HG02763 (cell line): ENCODE data around the gene MALT1.

Experiments
- ATAC-seq: cut with Tn5 transposase; IDR thresholded peaks from one replicate; pipeline ENCODE4 v1.9.1; 2021; ENCODE audit warnings: mild to moderate bottlenecking, moderate library complexity; ENCODE audit not compliant: unreplicated experiment

Gene MALT1

DNA sequence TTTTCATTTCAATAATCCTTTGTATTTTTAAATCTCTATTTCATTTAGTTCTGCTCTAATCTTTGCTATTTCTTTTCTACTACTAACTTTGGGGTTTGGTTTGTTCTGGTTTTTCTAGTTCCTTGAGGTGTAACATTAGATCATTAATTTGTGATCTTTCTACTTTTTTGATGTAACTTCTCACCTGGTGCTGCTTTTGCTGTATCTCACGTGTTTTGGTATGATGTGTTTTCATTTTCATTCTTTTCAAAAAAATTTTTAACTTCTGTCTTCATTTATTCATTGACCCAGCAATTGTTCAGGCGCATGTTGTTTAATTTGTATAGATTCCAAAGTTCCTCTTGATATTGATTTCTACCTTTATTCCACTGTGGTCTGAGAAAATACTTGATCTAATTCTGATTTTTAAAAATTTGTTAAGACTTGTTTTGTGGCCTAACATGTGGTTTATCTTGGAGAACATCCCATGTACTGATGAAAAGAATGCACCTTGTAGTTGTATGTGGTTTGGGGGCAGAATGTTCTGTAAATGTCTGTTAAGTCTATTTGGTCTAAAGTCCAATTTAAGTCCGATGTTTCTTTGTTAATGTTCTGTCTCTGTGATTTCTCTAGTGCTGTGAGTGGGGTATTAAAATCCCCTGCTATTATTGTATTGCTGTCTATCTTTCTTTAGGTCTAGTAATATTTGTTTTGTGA lies 17.3 kb upstream of the MALT1 start:
- no peak for ATAC-seq

GRCh38 chr18:58654896-58655614 lies 16.2 kb upstream of the MALT1 start:
- ATAC-seq: no peak

GRCh38 chr18:58657081-58657480 lies 14.2 kb upstream of the MALT1 start:
- ATAC-seq: no peak

GRCh38 chr18:58657494-58657893 lies 13.8 kb upstream of the MALT1 start:
- no peak for ATAC-seq

DNA sequence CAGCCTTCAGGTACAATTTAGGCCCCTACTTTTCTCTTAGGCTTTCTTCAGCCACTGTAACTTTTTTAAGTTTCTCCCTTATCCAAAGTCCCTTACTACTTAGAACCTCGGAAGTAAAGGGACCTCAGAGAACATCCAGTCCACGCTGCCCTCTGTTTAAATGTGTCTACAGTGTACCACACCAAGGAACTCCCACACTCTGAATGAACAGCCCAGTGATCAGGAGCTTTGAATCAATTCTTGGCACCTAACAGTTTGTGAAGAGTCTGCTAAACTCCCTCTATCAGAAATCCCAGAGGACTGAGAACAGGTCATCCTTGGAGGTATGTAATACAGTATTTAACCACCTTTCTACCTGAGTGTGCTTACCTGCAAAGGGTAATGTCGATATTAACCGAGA lies 11.6 kb upstream of the MALT1 start:
- ATAC-seq: no peak

DNA sequence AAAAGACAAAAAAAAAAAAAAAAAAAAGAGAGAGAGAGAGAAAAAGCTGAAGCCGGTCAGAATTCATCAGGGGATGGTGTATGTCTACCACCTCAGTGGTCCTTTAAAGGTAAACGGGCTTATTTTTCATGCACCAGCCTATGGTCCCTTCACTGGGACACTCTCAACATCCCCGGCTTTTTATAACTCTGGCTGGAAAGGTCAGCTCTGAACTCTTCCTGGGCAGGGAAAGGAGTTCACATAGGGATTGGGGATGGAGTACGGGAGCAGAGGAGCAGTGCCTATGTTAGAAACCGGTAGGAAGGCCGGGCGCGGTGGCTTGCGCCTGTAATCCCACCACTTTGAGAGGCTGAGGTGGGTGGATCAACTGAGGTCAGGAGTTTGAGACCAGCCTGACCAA lies 10.3 kb upstream of the MALT1 start:
- ATAC-seq: no peak

DNA sequence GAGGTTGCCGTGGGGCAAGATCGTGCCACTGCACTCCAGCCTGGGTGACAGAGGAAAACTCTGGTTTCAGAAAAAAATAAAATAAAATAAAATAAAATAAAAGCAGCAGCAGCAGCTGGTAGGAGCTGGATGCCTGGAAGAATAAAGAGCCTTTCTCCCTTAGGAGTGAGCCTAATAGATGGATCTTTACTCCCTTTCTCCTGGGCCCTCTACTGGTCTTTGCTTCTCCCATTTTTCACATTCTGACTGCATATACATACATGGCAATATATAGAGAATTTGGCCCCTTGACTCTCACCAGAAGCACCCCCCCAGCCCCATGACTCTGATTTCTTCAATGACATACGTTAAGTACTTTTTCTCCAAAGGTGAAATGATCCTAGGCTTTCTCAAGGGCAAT lies 9.8 kb upstream of the MALT1 start:
- no peak for ATAC-seq

GRCh38 chr18:58662118-58662517 lies 9.1 kb upstream of the MALT1 start:
- ATAC-seq: no peak

GRCh38 chr18:58666176-58666575 lies 5.1 kb upstream of the MALT1 start:
- no peak for ATAC-seq

- ATAC-seq: no peak
These were observed 3.1 kb upstream of the MALT1 start for GRCh38 chr18:58668211-58668610.

DNA sequence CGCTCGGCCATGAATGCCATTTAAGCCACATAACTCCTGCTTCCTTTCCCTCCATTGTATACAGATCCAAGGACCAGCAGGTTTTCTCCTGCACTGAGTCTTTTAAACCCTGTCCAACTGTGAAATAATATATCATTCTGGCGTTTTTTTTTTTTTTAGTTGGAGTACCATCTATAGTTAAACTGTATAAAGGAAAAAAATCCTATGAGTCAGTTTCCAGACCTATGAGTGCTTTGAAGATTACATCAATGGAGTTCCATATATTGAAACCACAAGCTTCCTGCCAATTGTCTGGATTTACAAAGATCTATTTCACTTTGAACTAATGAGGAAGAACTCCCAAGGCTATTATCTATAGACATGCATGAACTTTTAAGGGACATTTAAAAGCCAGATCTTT lies 2.4 kb upstream of the MALT1 start:
- ATAC-seq: no peak

DNA sequence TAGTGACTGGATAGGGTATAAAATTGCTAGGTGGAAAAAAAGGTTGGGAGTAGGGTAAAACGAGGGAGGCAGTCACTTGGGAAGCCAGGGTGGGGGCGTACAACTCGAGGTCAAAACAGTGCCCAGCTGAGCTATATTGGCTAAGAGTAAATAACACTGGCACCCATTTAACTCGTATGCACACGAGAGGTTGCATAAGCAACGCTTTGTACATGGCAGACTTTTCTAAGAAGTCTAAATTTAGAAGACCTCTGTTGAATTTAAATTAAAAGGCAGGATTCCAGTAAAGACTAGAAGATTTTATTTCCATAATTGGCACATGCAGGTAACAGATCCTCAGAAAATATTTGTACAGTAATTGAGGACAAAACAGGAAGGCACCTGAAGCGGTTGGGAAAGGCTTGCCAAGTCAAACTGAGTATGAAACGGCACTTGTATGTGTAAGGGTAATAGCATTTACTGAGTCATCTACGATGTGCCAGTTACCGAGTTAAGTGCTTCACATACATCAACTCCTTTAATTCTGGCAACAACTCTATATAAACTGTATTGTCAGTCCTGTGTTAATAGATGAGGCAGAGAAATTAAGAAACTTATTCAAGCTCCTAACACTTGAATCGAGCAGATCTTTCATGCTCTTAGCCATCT lies 1.4 kb upstream of the MALT1 start:
- no peak for ATAC-seq

DNA sequence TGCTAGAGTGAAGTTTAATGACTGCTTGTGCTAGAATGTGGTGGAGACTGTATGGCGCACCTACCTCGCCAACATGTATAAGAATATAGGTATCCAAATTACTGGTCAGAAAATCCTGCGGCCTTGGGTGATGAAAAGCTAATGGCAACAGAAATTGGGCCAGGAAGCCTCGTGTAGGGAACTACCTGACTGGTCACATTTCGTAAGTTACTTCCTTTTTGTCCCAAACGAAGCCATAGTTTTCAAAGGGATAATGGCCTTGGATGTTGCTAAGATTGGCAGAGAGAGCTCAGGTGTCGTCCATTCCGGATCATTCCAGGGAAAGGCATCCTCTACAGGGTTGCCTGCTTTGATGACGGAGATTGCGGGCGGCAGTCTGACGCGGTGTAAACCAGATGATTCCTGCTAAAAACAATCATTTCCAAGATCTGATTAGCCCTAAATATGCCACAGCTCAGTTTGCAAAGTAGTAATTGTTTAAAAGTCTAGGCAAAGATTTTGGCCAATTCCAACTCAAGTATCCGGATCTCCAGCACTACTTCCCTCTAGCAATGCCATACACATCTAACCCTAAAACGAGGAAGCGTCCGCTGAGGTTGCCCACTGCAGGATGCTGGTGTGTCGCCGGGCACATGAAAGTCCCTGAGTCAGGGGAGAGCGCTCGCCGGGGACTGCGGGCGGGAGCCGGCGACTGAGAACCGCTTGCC lies 708 bp upstream of the MALT1 start:
- no peak for ATAC-seq

DNA sequence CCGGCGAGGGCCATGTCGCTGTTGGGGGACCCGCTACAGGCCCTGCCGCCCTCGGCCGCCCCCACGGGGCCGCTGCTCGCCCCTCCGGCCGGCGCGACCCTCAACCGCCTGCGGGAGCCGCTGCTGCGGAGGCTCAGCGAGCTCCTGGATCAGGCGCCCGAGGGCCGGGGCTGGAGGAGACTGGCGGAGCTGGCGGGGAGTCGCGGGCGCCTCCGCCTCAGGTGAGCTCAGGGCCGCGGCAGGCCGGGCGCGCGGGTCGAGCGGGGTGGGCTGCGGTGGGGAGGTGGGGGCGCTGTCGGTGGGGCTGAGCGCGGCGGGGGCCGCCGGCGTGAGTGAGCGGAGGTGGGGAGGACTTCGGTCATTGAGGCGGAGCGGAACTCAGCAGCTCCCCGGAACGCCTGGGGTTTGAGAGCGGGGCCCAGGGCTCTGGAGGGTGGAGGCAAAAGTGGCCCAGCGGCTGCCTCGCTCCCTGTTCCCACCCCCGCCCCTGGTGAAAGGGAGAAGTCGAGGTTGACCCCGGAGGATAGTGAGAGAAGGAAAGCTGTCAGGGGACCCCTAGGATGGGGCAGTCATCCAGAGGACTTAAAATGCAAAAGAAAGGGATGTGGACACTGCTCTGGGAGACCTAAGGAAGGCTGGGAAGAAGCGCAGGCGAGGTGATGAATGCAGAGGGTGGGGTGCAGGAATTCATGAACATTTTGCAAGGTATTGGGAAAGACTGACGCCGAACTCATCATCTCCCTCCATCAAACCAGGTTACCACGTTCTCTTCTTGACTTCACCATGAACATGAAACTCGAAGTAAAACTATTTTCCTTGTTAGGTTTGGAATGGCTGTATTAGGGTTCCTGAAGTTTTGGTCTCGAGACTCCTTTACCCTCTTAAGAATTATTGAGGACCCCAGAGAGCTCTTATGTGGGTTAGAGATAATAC lies 633 bp downstream of the MALT1 start:
- peak; percentile 30 for ATAC-seq

DNA sequence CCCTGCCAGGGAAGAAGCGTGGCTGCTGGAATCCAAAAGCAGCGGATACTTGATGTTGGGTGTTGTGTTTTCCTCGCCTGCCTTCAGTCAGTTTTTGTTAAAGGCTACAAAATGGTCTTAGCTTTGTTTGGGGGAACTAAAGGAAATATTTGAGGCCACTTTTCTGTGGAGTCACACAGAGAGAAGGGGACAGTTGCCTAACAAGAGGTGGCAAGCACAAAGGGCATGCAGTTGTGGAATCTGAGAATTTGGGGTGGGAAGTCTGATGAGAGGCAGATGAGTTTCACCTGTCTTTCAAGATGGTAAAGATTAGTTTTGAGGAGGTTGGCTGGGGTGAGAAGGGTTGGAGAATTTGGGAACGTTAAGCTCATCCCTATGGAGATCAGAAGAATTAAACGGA lies 2.9 kb downstream of the MALT1 start:
- ATAC-seq: no peak

DNA sequence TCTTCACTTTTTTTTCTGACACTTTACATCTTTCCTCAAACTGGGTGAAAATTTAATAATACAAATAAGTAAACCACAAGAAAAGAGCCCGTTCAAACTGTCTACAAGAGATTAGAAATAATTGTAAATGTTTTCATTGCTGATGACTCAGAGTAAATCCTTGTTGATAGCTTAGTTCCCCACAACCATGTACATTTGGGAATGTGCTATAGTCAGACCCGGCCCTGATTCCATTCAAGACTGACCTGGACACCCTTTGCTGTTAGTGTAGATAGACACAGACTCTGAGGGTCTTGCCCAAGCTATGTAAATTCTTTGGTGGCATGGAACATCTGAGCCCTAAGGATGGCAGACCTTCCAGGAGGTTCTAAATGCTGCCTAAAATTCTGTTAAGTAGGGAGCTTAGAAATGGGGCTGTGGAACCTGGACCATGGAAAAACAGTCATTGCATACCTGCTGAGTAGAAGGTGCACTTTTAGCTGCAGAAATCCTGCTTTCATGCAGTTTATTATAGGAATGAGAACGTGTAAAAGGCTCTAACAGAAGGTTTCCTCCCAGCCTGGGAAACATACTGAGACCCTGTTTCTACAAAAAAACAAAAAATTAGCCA lies 3.7 kb downstream of the MALT1 start:
- no peak for ATAC-seq

DNA sequence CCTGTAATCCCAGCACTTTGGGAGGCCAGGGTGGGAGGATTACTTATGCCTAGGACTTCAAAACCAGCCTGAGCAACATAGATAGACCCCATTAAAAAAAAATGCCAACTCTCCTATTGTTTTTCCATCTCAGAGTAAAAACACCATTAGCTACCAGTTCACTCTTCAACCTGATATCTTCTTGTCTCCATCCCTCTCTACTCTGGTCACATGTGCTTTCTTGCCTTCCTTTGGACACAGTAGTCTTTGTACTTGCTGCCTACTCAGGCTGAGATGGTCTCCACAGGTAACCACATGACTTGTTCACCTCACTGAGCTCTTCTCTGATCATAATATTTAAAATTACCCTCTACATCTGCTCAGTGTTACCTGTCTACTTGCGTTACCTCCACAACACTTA lies 5.0 kb downstream of the MALT1 start:
- no peak for ATAC-seq

DNA sequence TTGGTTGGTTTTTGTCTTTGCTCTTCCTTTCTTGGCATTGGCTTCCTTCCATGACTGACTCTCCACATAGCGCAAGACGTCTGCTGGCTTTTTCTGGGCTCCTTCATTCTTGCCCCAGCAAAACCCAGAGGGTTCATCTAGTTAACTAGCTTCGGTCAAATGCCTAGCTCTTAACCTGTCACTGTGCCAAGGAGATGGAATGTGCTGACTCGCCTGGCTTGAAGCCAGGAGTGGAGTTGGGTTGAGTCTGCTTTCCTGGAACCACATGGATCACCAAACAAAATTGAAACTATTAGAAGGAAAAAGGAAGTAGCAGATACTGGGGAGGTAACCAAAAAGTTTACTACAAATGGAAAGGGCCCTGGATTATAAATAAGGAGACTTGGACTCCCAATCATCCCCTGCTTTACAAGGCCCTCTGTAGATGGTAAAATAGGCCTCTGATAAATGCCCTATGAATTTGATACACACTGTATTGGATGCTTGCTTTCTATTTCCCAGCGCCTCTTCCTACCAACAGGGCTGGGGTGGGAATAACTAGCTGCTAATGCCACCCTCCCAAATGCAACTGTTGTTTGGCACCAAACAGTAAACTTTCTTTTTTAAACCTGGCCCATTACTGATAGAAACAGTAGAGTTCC lies 11.3 kb downstream of the MALT1 start:
- no peak for ATAC-seq

- peak; percentile 79 for ATAC-seq
These were observed 16.6 kb downstream of the MALT1 start for GRCh38 chr18:58687871-58688308.

GRCh38 chr18:58690259-58690658 lies 19.0 kb downstream of the MALT1 start:
- ATAC-seq: no peak
